Glomerular visceral epithelial cell (primary cell): ENCODE measurements around the gene MRI1.
A peak's percentile ranks its signal among the peaks of the same experiment; 100 is the strongest.

Experiments used
- DNase-seq: peaks from one replicate; pipeline ENCODE4 v3.0.0-alpha.2; 2016; ENCODE audit errors: extremely low spot score

Gene MRI1

GRCh38 chr19:13794757-13795589 is 30.7 kb downstream of the MRI1 start, which contains the start of gene ZSWIM4:
ZSWIM4 (plus strand) TSS chr19:13795443; CDS start chr19:13795649, 206 bp downstream.
- peak; percentile 99 for DNase-seq

DNA sequence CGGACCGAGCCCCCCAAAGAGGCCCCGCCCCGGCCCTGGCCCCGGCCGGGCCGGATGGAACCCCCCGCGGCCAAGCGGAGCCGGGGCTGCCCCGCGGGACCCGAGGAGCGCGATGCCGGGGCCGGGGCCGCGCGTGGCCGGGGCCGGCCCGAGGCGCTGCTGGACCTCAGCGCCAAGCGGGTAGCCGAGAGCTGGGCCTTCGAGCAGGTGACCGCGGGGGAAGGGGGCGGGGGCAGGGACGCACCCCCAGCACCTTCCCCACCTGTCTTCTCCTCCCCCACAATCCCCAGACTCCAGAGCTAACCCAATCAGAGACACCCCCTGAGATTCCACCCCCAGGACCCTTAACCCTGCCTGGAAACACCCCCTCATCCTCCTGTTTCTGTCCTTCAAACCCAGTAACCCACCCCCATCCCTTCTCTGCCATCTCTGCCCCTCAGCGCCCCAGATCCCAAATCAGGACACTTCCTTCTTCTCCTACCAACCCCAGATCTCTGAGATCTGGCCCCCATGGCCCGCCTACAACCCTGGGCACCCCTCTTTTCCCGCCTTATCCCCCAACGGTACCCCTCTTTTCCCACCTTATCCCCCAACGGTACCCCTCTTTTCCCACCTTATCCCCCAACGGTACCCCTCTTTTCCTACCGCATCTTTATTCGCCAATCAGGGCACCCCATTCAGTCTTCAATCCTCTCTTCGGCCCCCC is 31.4 kb downstream of the MRI1 start:
- peak; percentile 61 for DNase-seq

- peak; percentile 95 for DNase-seq
Observed at GRCh38 chr19:13796301-13797057, 32.2 kb downstream of the MRI1 start.

GRCh38 chr19:13797058-13797440 is 32.7 kb downstream of the MRI1 start:
- DNase-seq = no peak

- peak; percentile 73 for DNase-seq
Observed at GRCh38 chr19:13797870-13798269, 33.5 kb downstream of the MRI1 start.

DNA sequence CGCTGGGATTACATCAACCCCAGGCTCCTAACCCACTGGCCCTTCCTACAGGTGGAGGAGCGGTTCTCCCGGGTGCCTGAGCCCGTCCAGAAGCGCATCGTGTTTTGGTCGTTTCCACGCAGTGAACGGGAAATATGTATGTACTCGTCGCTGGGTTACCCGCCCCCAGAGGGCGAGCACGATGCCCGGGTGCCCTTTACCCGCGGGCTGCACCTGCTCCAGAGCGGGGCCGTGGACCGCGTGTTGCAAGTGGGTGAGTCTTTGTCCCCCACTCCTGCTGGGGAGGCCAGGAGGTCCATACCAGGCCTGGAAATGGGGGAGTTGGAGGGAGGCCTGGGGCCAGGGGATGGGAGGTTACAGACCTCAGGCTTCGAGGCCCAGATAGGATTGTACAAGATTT is 35.3 kb downstream of the MRI1 start:
- DNase-seq = no peak

DNA sequence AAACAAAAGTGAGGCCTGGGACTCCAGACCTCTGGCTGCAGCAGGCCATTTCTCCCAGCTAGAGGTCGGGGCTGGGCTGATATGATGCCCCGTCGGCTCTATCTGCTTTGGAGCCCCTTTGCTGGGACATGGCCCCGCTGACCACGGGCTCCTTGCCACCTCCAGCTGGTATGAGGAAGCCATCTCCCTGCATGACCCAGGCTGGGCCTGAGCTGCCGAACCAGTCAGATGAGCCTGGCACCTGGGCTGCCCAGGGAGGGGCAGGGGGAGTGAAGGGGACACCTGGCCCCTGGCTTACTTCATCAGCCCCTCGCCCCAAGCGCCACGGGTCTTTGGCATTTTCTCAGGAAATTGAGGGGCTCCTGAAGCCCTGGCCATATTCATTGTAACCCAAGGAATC is 38.7 kb downstream of the MRI1 start:
- no peak for DNase-seq

GRCh38 chr19:13804830-13805683 is 40.7 kb downstream of the MRI1 start:
- no peak for DNase-seq

DNA sequence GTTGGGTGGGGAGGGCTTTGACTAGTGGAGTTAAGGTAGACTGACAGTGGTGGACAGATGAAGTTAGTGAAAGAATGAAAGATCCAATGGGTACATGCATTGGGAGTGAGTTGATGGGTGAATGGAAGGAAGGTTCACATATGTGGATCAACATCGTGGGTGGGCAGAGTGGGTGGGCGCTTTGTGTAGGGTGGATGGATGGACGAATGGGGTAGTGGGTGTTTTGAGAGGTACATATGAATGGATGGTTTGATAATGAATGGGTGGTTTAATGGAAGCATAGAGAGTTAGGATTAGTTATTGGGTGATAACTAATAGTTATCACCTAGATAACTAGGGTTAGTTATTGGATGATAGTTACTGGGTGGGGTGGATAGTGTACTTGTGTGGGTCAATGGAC is 42.4 kb downstream of the MRI1 start:
- DNase-seq = no peak

DNA sequence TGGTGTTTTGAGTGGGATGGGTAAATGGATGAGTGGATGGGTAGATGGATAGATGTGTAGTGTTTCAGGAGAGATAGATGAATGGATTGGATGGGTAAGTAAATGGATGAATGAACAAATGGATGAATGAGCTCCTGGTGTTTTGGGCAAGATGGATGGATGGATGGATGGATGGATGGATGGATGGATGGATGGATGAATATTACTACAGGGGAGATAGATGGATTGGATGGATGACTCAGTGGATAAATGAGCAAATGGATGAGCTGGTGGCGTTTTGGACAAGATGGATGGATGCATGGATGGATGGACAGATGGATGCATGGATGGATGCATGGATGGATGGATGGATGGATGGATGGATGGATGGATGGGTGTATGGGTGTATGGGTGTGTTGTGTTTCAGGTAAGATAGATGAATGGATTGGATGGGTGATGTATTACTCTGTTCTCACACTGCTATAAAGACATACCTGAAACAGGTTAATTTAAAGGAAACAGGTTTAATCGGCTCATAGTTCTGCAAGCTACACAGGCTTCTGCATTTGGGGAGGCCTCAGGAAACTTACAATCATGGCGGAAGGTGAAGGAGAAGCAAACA is 43.2 kb downstream of the MRI1 start:
- DNase-seq = no peak

GRCh38 chr19:13808856-13809255 is 44.5 kb downstream of the MRI1 start:
- no peak for DNase-seq

DNA sequence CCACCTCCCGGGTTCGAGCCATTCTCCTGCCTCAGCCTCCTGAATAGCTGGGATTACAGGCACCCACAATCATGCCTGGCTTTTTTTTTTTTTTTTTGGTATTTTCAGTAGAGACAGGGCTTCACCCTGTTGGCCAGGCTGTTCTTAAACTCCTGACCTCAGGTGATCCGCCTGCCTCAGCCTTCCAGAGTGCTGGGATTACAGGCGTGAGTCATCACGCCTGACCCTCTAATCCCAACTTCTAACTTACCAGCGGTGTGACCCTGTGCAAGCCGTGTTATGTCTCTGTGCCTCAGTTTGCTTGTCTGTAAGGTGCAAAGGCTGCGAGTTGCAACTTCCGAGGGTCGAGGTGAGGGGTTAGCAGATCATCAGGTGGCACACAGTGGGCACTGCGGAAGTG is 48.2 kb downstream of the MRI1 start:
- DNase-seq = no peak

DNA sequence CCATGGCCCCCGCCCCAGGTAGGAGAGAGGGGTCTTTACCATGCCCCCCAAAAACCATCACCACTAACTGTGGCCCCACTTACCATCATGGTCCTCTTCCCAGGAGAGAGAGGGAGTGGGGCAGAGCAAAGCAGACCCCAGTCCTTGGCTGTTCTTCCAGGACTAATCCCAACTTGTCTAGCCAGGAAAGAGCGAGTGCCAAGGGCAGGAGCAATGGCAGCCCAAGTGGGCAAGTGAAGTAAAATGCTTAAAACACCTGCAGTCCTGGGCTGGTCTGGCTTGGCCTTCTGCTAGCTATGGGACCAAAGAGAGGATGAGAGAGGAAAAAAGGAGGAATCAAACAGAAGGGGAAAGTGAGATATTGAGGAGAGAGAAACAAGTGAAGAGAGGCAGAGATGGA is 48.8 kb downstream of the MRI1 start:
- no peak for DNase-seq

DNA sequence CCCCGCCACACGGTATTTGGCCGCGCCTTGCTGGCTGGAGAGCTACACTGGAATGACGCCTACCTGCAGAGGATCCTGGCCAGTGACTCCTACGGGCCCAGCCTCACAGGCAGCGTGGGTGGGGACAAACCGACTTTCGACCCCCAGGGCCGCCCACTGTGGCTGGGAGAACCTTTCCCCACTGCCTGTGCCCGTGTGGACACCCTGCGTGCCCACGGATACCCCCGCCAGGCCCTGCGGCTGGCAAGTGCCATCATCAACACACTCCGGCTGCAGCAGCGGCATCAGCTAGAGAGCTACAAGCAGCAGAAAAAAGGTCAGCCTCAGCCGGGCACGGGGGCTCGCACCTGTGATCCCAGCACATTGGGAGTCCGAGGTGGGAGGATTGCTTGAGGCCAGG is 50.2 kb downstream of the MRI1 start:
- DNase-seq = no peak

DNA sequence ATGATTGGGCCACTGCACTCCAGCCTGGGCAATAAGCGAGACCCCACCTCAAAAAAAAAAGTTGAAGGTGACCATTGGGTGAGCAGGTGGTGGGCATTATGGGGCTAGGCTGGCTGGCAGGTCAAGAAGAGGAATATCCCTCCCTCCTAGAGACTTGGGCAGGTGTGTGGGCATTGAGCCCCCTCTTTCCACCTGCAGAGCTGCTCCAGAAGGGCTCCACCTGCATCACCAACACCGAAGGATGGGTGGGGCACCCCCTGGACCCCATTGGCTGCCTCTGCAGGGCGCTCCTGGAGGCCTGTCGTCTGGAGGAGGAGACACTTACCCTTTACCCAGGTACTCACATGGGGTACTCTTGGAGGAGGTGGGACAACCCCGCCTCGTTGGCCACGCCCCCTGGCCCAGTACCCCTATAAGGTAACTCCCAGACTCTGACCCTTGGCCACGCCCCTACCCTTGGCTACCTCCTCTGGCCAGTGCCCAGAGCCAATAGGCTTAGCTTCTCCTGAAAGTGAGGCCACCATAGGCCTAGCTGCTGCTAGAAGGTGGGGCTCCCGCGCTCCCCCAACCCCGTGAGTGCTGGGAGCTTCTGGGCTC is 52.8 kb downstream of the MRI1 start:
- DNase-seq = no peak

- no peak for DNase-seq
Observed at GRCh38 chr19:13817615-13818371, 53.5 kb downstream of the MRI1 start.

DNA sequence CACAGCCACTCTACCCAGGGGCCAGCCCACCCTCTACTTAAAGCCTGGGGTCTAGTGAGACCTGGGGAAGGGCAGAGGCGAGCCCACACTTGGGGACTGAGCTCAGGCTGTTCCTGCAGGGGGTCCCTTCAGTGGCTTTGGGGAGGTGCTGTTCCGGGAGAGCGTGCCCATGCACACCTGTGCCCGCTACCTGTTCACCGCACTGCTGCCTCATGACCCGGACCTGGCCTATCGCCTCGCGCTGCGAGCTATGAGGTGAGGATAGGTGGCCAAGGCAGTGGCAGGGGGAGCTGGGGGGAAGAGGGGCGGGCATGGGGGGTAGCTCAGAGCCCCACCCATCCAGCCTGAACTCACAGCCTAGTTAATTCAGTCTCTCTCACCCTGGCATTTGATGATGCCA is 54.9 kb downstream of the MRI1 start:
- no peak for DNase-seq

- no peak for DNase-seq
Observed at GRCh38 chr19:13821292-13821691, 57.0 kb downstream of the MRI1 start.

DNA sequence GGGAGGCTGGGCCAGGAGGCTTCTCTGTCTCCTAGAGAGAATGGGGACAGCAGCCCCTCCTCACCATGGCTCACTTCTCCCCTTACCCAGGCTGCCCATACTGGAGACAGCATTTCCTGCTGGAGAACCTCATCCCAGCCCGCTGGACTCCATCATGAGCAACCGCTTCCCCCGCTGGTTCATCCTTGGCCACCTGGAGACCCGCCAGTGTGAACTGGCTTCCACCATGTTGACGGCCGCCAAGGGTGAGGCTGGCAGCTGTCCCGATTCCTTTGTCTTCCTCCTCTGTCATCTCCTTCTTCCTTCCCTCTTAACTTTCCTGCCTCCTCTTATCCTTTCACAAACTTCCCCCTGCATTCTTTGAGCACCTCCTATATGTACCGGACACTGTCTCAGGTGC is 58.9 kb downstream of the MRI1 start:
- DNase-seq = no peak
